Coronary artery (tissue), 2 donors: ENCODE results near the gene VPS13D.
A peak's percentile ranks its signal among the peaks of the same experiment; 100 is the strongest.

Experiments used
- DNase-seq: peaks from one replicate; pipeline ENCODE4 v3.0.0-alpha.2; 2017; ENCODE audit warnings: low spot score
- H3K27ac ChIP-seq, 2 donors: fragments of 200-600 bp; sonication (generic); one replicate each; pipeline ENCODE4 v1.5.1; 2016 to 2019
- H3K4me3 ChIP-seq: fragments of 200-600 bp; sonication (generic); 2 replicates; pipeline ENCODE4 v1.5.1; 2016; ENCODE audit warnings: mild to moderate bottlenecking, moderate library complexity
- CTCF ChIP-seq: fragments of 200-600 bp; sonication (generic); IDR thresholded peaks from one replicate; pipeline ENCODE4 v1.5.1; 2019; ENCODE audit warnings: antibody characterized with exemption

VPS13D gene

GRCh38 chr1:12231276-12231595, 1.4 kb downstream of the VPS13D start:
- DNase-seq = no peak
- H3K27ac ChIP-seq = peak overlapping the region; percentile 86 to 92
- no peak for TF ChIP-seq CTCF
- peak overlapping the region; percentile 90 for H3K4me3 ChIP-seq

- no peak for TF ChIP-seq CTCF
- no peak for DNase-seq
- H3K4me3 ChIP-seq = no peak overlapping the region
- no peak overlapping the region for H3K27ac ChIP-seq
These were observed 2.4 kb downstream of the VPS13D start for GRCh38 chr1:12232221-12232620.

- no peak overlapping the region for H3K27ac ChIP-seq
- H3K4me3 ChIP-seq = no peak overlapping the region
- DNase-seq = no peak
- no peak for TF ChIP-seq CTCF
These were observed 14.2 kb downstream of the VPS13D start for GRCh38 chr1:12244078-12244477.

GRCh38 chr1:12244585-12244984, 14.8 kb downstream of the VPS13D start:
- no peak for DNase-seq
- no peak for TF ChIP-seq CTCF

GRCh38 chr1:12245116-12245515, 15.3 kb downstream of the VPS13D start:
- no peak overlapping the region for H3K27ac ChIP-seq
- H3K4me3 ChIP-seq = no peak overlapping the region
- no peak for TF ChIP-seq CTCF
- DNase-seq = no peak

More at GRCh38 chr1:12244585-12244984, 14.8 kb downstream of the VPS13D start:
- Histone ChIP-seq H3K27ac (no peak overlapping the region), H3K4me3 (no peak overlapping the region)

GRCh38 chr1:12245733-12246132, 15.9 kb downstream of the VPS13D start:
- no peak for DNase-seq
- H3K27ac ChIP-seq = peak overlapping the region; percentile 17 to 42
- H3K4me3 ChIP-seq = no peak overlapping the region
- TF ChIP-seq CTCF = no peak

GRCh38 chr1:12246584-12246983, 16.8 kb downstream of the VPS13D start:
- no peak for TF ChIP-seq CTCF
- Histone ChIP-seq H3K4me3 (no peak overlapping the region), H3K27ac (peak overlapping the region; percentile 17 to 75)
- no peak for DNase-seq
